ENCODE measurements around the gene TBL1XR1.

The TBL1XR1 gene

GRCh38 chr3:177137774-177138705 lies 59.2 kb downstream of the TBL1XR1 start:
- Histone ChIP-seq H3K4me2 (ENCODE audit: low read length) (no peak overlapping the region), H4K5ac (ENCODE audit: low read length) (no peak overlapping the region), H3K79me1 (ENCODE audit: low read length) (no peaks in the 10 kb centered on the region), H3K23ac (ENCODE audit: low read length) (no peak overlapping the region), H3K18ac (ENCODE audit: low read length) (no peak overlapping the region), H2BK120ac (ENCODE audit: low read depth, low read length) (no peak overlapping the region), H3K36me3 (ENCODE audit: control insufficient read depth, insufficient read depth, low read length) (no peaks in the 10 kb centered on the region), H3K4ac (ENCODE audit: low read depth, low read length) (no peak overlapping the region), H3K9ac (ENCODE audit: low read length) (no peak overlapping the region), H4K8ac (ENCODE audit: low read depth, low read length) (no peak overlapping the region), H3K27me3 (ENCODE audit: insufficient read depth, low read length, poor library complexity) (no peaks in the 10 kb centered on the region), H2AK5ac (ENCODE audit: low read length) (no peak overlapping the region), H2BK5ac (ENCODE audit: low read length) (no peak overlapping the region), H2BK15ac (replicated peaks; ENCODE audit: low read depth) (no peak overlapping the region), H3K4me3 (ENCODE audit: low read length) (no peak overlapping the region), H3K27ac (ENCODE audit: low read depth, low read length) (no peak overlapping the region), H3K4me1 (ENCODE audit: control insufficient read depth, low read depth, low read length) (no peaks in the 10 kb centered on the region), H3K56ac (ENCODE audit: low read length) (no peak overlapping the region), H3K79me2 (ENCODE audit: control insufficient read depth, insufficient read depth, low read length) (peaks cover 90% of the 10 kb centered on the region)
- no peak for DNase-seq
- WGBS (ENCODE audit: extremely low coverage, insufficient coverage, low lambda C conversion rate): no CpG with 5 or more reads among the region's 7 CpGs

- Histone ChIP-seq H3K56ac (ENCODE audit: low read length) (no peak overlapping the region), H3K36me3 (ENCODE audit: control insufficient read depth, insufficient read depth, low read length) (no peaks in the 10 kb centered on the region), H3K79me2 (ENCODE audit: control insufficient read depth, insufficient read depth, low read length) (peaks cover 91% of the 10 kb centered on the region), H3K4me3 (ENCODE audit: low read length) (no peak overlapping the region), H3K4me2 (ENCODE audit: low read length) (no peak overlapping the region), H2BK120ac (ENCODE audit: low read depth, low read length) (no peak overlapping the region), H3K9ac (ENCODE audit: low read length) (no peak overlapping the region), H2AK5ac (ENCODE audit: low read length) (no peak overlapping the region), H3K18ac (ENCODE audit: low read length) (no peak overlapping the region), H3K23ac (ENCODE audit: low read length) (no peak overlapping the region), H4K8ac (ENCODE audit: low read depth, low read length) (no peak overlapping the region), H3K4ac (ENCODE audit: low read depth, low read length) (no peak overlapping the region), H3K27ac (ENCODE audit: low read depth, low read length) (no peak overlapping the region), H4K5ac (ENCODE audit: low read length) (no peak overlapping the region), H3K4me1 (ENCODE audit: control insufficient read depth, low read depth, low read length) (no peaks in the 10 kb centered on the region), H3K79me1 (ENCODE audit: low read length) (peaks cover 2% of the 10 kb centered on the region), H2BK15ac (replicated peaks; ENCODE audit: low read depth) (no peak overlapping the region), H3K27me3 (ENCODE audit: insufficient read depth, low read length, poor library complexity) (no peaks in the 10 kb centered on the region), H2BK5ac (ENCODE audit: low read length) (no peak overlapping the region)
- no peak for DNase-seq
- WGBS (ENCODE audit: extremely low coverage, insufficient coverage, low lambda C conversion rate): no CpG with 5 or more reads among the region's 6 CpGs
These were observed 60.5 kb downstream of the TBL1XR1 start for GRCh38 chr3:177136741-177137140.

- Histone ChIP-seq H3K4me2 (ENCODE audit: low read length) (no peak overlapping the region), H2BK120ac (ENCODE audit: low read depth, low read length) (no peak overlapping the region), H3K56ac (ENCODE audit: low read length) (no peak overlapping the region), H2AK5ac (ENCODE audit: low read length) (no peak overlapping the region), H3K23ac (ENCODE audit: low read length) (no peak overlapping the region), H3K36me3 (ENCODE audit: control insufficient read depth, insufficient read depth, low read length) (no peaks in the 10 kb centered on the region), H3K27me3 (ENCODE audit: insufficient read depth, low read length, poor library complexity) (no peaks in the 10 kb centered on the region), H3K79me1 (ENCODE audit: low read length) (peaks cover 2% of the 10 kb centered on the region), H2BK5ac (ENCODE audit: low read length) (no peak overlapping the region), H4K5ac (ENCODE audit: low read length) (no peak overlapping the region), H3K4me3 (ENCODE audit: low read length) (no peak overlapping the region), H3K4ac (ENCODE audit: low read depth, low read length) (no peak overlapping the region), H3K4me1 (ENCODE audit: control insufficient read depth, low read depth, low read length) (no peaks in the 10 kb centered on the region), H3K18ac (ENCODE audit: low read length) (no peak overlapping the region), H3K79me2 (ENCODE audit: control insufficient read depth, insufficient read depth, low read length) (peaks cover 93% of the 10 kb centered on the region), H3K27ac (ENCODE audit: low read depth, low read length) (no peak overlapping the region), H2BK15ac (replicated peaks; ENCODE audit: low read depth) (no peak overlapping the region), H4K8ac (ENCODE audit: low read depth, low read length) (no peak overlapping the region), H3K9ac (ENCODE audit: low read length) (no peak overlapping the region)
- WGBS (ENCODE audit: extremely low coverage, insufficient coverage, low lambda C conversion rate): no CpG with 5 or more reads among the region's 10 CpGs
- DNase-seq: no peak
These were observed 61.3 kb downstream of the TBL1XR1 start for GRCh38 chr3:177135841-177136492.

GRCh38 chr3:177134816-177135210 lies 62.5 kb downstream of the TBL1XR1 start:
- H2BK15ac ChIP-seq (replicated peaks; ENCODE audit: low read depth): no peak overlapping the region
- H3K27me3 ChIP-seq (ENCODE audit: insufficient read depth, low read length, poor library complexity): no peaks in the 10 kb centered on the region
- H3K27ac ChIP-seq (ENCODE audit: low read depth, low read length): no peak overlapping the region
- DNase-seq: no peak
- no peak overlapping the region for H3K23ac ChIP-seq (ENCODE audit: low read length)
- H3K56ac ChIP-seq (ENCODE audit: low read length): no peak overlapping the region
- H3K4ac ChIP-seq (ENCODE audit: low read depth, low read length): no peak overlapping the region
- H3K36me3 ChIP-seq (ENCODE audit: control insufficient read depth, insufficient read depth, low read length): no peaks in the 10 kb centered on the region
- H3K79me2 ChIP-seq (ENCODE audit: control insufficient read depth, insufficient read depth, low read length): peaks cover 92% of the 10 kb centered on the region
- WGBS (ENCODE audit: extremely low coverage, insufficient coverage, low lambda C conversion rate): no CpG with 5 or more reads among the region's 8 CpGs
- no peak overlapping the region for H2BK5ac ChIP-seq (ENCODE audit: low read length)
- no peak overlapping the region for H3K4me3 ChIP-seq (ENCODE audit: low read length)
- H3K79me1 ChIP-seq (ENCODE audit: low read length): peaks cover 2% of the 10 kb centered on the region
- H2BK120ac ChIP-seq (ENCODE audit: low read depth, low read length): no peak overlapping the region
- no peak overlapping the region for H3K9ac ChIP-seq (ENCODE audit: low read length)
- H4K8ac ChIP-seq (ENCODE audit: low read depth, low read length): no peak overlapping the region
- H2AK5ac ChIP-seq (ENCODE audit: low read length): no peak overlapping the region
- H3K4me1 ChIP-seq (ENCODE audit: control insufficient read depth, low read depth, low read length): no peaks in the 10 kb centered on the region
- H4K5ac ChIP-seq (ENCODE audit: low read length): no peak overlapping the region
- H3K18ac ChIP-seq (ENCODE audit: low read length): no peak overlapping the region
- H3K4me2 ChIP-seq (ENCODE audit: low read length): no peak overlapping the region

GRCh38 chr3:177133860-177134815 lies 63.1 kb downstream of the TBL1XR1 start:
- H2BK15ac ChIP-seq (replicated peaks; ENCODE audit: low read depth): no peak overlapping the region
- no peak overlapping the region for H2BK120ac ChIP-seq (ENCODE audit: low read depth, low read length)
- H3K79me2 ChIP-seq (ENCODE audit: control insufficient read depth, insufficient read depth, low read length): peaks cover 93% of the 10 kb centered on the region
- H3K18ac ChIP-seq (ENCODE audit: low read length): no peak overlapping the region
- H3K23ac ChIP-seq (ENCODE audit: low read length): no peak overlapping the region
- H3K27ac ChIP-seq (ENCODE audit: low read depth, low read length): no peak overlapping the region
- no peak overlapping the region for H2AK5ac ChIP-seq (ENCODE audit: low read length)
- H3K36me3 ChIP-seq (ENCODE audit: control insufficient read depth, insufficient read depth, low read length): no peaks in the 10 kb centered on the region
- no peak overlapping the region for H3K4ac ChIP-seq (ENCODE audit: low read depth, low read length)
- H3K4me3 ChIP-seq (ENCODE audit: low read length): no peak overlapping the region
- H2BK5ac ChIP-seq (ENCODE audit: low read length): no peak overlapping the region
- H3K4me1 ChIP-seq (ENCODE audit: control insufficient read depth, low read depth, low read length): no peaks in the 10 kb centered on the region
- H4K8ac ChIP-seq (ENCODE audit: low read depth, low read length): peak overlapping the region; percentile 31
- H3K9ac ChIP-seq (ENCODE audit: low read length): no peak overlapping the region
- H3K27me3 ChIP-seq (ENCODE audit: insufficient read depth, low read length, poor library complexity): no peaks in the 10 kb centered on the region
- H4K5ac ChIP-seq (ENCODE audit: low read length): no peak overlapping the region
- 100% methylated on average over 2 of the region's 8 CpGs for WGBS (ENCODE audit: extremely low coverage, insufficient coverage, low lambda C conversion rate)
- H3K56ac ChIP-seq (ENCODE audit: low read length): no peak overlapping the region
- no peak overlapping the region for H3K4me2 ChIP-seq (ENCODE audit: low read length)
- no peak for DNase-seq
- peaks cover 2% of the 10 kb centered on the region for H3K79me1 ChIP-seq (ENCODE audit: low read length)

Data from mesendoderm (in vitro differentiated cells).